Stimulated activated CD4-positive, alpha-beta T cell treated with anti-CD3 and anti-CD28 coated beads, Interleukin-2, amount 100 ng/mL, for 48 hours (primary cell): ENCODE measurements around the gene MUS81.
"Not testable (repeated sequence)": the region's sequence is repeated elsewhere in the genome, so short reads cannot be mapped to it uniquely, and the experiment has no call there.

ENCODE experiments used
- DNase-seq, 2 donors: peaks; one replicate each; pipeline ENCODE4 v3.0.0-alpha.2; 2020

The MUS81 gene

GRCh38 chr11:65847746-65848145 lies 12.5 kb upstream of the MUS81 start:
- no peak for DNase-seq

GRCh38 chr11:65848693-65849092 lies 11.5 kb upstream of the MUS81 start:
- DNase-seq: not testable (repeated sequence)

GRCh38 chr11:65849366-65849765 lies 10.9 kb upstream of the MUS81 start:
- DNase-seq: no peak

- no peak for DNase-seq
These were observed 10.4 kb upstream of the MUS81 start for GRCh38 chr11:65849771-65850216.

GRCh38 chr11:65850217-65851082 lies 9.8 kb upstream of the MUS81 start:
- DNase-seq: no peak

GRCh38 chr11:65851083-65851579 lies 9.1 kb upstream of the MUS81 start:
- peak in 1 of 2 donors; percentile 45 for DNase-seq

GRCh38 chr11:65851811-65852507 lies 8.3 kb upstream of the MUS81 start:
- no peak for DNase-seq

GRCh38 chr11:65852508-65853245 lies 7.6 kb upstream of the MUS81 start:
- DNase-seq: no peak

- DNase-seq: no peak
These were observed 6.8 kb upstream of the MUS81 start for GRCh38 chr11:65853246-65853979.

- DNase-seq: no peak
These were observed 6.1 kb upstream of the MUS81 start for GRCh38 chr11:65854161-65854592.

GRCh38 chr11:65854852-65855837 lies 5.1 kb upstream of the MUS81 start:
- no peak for DNase-seq

- DNase-seq: no peak
These were observed 4.3 kb upstream of the MUS81 start for GRCh38 chr11:65855927-65856363.

- DNase-seq: peak; percentile 78 to 80
These were observed 3.3 kb upstream of the MUS81 start for GRCh38 chr11:65856689-65857499.

GRCh38 chr11:65857500-65857852 lies 2.8 kb upstream of the MUS81 start:
- peak in 1 of 2 donors; percentile 64 for DNase-seq

- peak; percentile 94 to 95 for DNase-seq
These were observed 2.2 kb upstream of the MUS81 start, which contains the start of gene CFL1 for GRCh38 chr11:65857853-65858680. Gene CFL1 (minus strand): TSS chr11:65858180. CDS start chr11:65858099, 81 bp downstream.

- no peak for DNase-seq
These were observed 1.5 kb upstream of the MUS81 start for GRCh38 chr11:65858681-65859087.

- peak; percentile 95 to 97 for DNase-seq
These were observed 980 bp upstream of the MUS81 start for GRCh38 chr11:65859095-65859811.

GRCh38 chr11:65859812-65860277 lies 388 bp upstream of the MUS81 start:
- DNase-seq: peak; percentile 46 to 50
